Left ventricle myocardium inferior (tissue), 1 donor: ENCODE results near the gene NEK4. TPM values are rescaled to one million over a fixed set of nuclear protein-coding genes. Genes with fewer than 3 reads are reported as not detected.
"Not testable (repeated sequence)": the region's sequence is repeated elsewhere in the genome, so short reads cannot be mapped to it uniquely, and the experiment has no call there.

Source experiments
- DNase-seq: peaks from one replicate; pipeline ENCODE4 v3.0.0-alpha.2; 2020
- H3K27ac ChIP-seq: fragments of 200-600 bp; replicated peaks from 2 replicates; pipeline ENCODE4 v1.8.0; 2021
- H3K27me3 ChIP-seq: fragments of 200-600 bp; 2 replicates; pipeline ENCODE4 v1.8.0; 2021; ENCODE audit warnings: low read depth
- H3K36me3 ChIP-seq: fragments of 200-600 bp; 2 replicates; pipeline ENCODE4 v1.8.0; 2021
- H3K4me1 ChIP-seq: fragments of 200-600 bp; 2 replicates; pipeline ENCODE4 v1.8.0; 2021
- H3K4me3 ChIP-seq: fragments of 200-600 bp; 2 replicates; pipeline ENCODE4 v1.8.0; 2021; ENCODE audit warnings: mild to moderate bottlenecking, moderate library complexity
- H3K9me3 ChIP-seq: fragments of 200-600 bp; replicated peaks from 2 replicates; pipeline ENCODE4 v1.8.0; 2021
- CTCF ChIP-seq: fragments of 200-600 bp; IDR thresholded peaks from 2 replicates; pipeline ENCODE4 v1.8.0; 2021; ENCODE audit warnings: antibody characterized with exemption, mild to moderate bottlenecking, borderline replicate concordance
- intact Hi-C: fragments of 100-400 bp; cut with micrococcal nuclease; formaldehyde crosslinking; loops from one replicate; pipeline ENCODE4 v1.11.0; 2022
- total RNA-seq: library from RNA; stranded (reverse); fragmentation: NEBNext Ultra II Directional; extraction: Animal tissue kit (Norgen Biotek cat#: 25700); gene quantifications from one replicate; pipeline ENCODE4 v1.2.1, GENCODE V29; 2021
- donor health status: DM: no; HTN: yes; CAD: no; lungs with severe emphysema.

The NEK4 gene
- total RNA-seq, 1 donor from 2014 or later = 17.7 TPM

- DNase-seq = no peak
- H3K4me3 ChIP-seq = no peak within 1 kb of the TSS
- no peaks in the 10 kb centered on the region for H3K4me1 ChIP-seq
- H3K9me3 ChIP-seq = no peaks in the 10 kb centered on the region
- H3K27ac ChIP-seq = no peak within 1 kb of the TSS
- no peaks in the 10 kb centered on the region for H3K36me3 ChIP-seq
- intact Hi-C loops = no loop called here
- TF ChIP-seq CTCF = no peak
- peaks cover 11% of the 10 kb centered on the region for H3K27me3 ChIP-seq
Observed at GRCh38 chr3:52777127-52777958, 6.6 kb upstream of the NEK4 start, which contains the start of gene ITIH1. Gene ITIH1 (plus strand): TSS chr3:52777599. CDS start chr3:52777616, 17 bp downstream.

GRCh38 chr3:52776486-52776885 lies 5.7 kb upstream of the NEK4 start:
- intact Hi-C loops, H3K4me1 ChIP-seq, H3K36me3 ChIP-seq, H3K27ac ChIP-seq, H3K9me3 ChIP-seq, H3K27me3 ChIP-seq, DNase-seq, H3K4me3 ChIP-seq: not testable (repeated sequence)

- Histone ChIP-seq H3K4me3 (no peak overlapping the region), H3K27ac (no peak overlapping the region), H3K4me1 (peaks cover 7% of the 10 kb centered on the region), H3K36me3 (no peaks in the 10 kb centered on the region), H3K9me3 (no peaks in the 10 kb centered on the region), H3K27me3 (peaks cover 4% of the 10 kb centered on the region)
- intact Hi-C loops = no loop called here
- no peak for DNase-seq
- TF ChIP-seq CTCF = no peak
Observed at GRCh38 chr3:52775877-52776276, 5.1 kb upstream of the NEK4 start.

- DNase-seq = no peak
- intact Hi-C loops = no loop called here
- no peaks in the 10 kb centered on the region for H3K36me3 ChIP-seq
- TF ChIP-seq CTCF = no peak
- H3K4me1 ChIP-seq = peaks cover 12% of the 10 kb centered on the region
- no peak overlapping the region for H3K4me3 ChIP-seq
- no peaks in the 10 kb centered on the region for H3K9me3 ChIP-seq
- no peaks in the 10 kb centered on the region for H3K27me3 ChIP-seq
- no peak overlapping the region for H3K27ac ChIP-seq
Observed at GRCh38 chr3:52774901-52775864, 4.4 kb upstream of the NEK4 start.

- H3K4me1 ChIP-seq = peaks cover 22% of the 10 kb centered on the region
- no peaks in the 10 kb centered on the region for H3K9me3 ChIP-seq
- no peak overlapping the region for H3K27ac ChIP-seq
- H3K36me3 ChIP-seq = no peaks in the 10 kb centered on the region
- H3K27me3 ChIP-seq = no peaks in the 10 kb centered on the region
- DNase-seq = no peak
- TF ChIP-seq CTCF = no peak
- no peak overlapping the region for H3K4me3 ChIP-seq
- intact Hi-C loops = no loop called here
Observed at GRCh38 chr3:52774066-52774713, 3.5 kb upstream of the NEK4 start.
